Liver (tissue), 9 donors: ENCODE data around the gene EIPR1. TPM values are rescaled to one million over a fixed set of nuclear protein-coding genes. Genes with fewer than 3 reads are reported as not detected.

Source experiments
- DNase-seq: peaks from one replicate; pipeline ENCODE4 v3.0.0-alpha.2; 2017; ENCODE audit warnings: low spot score
- H3K27ac ChIP-seq, 2 donors: one replicate each; pipeline ENCODE4 v1.7.0; 2013; ENCODE audit warnings: inconsistent platforms in 2 of 2, low read length in 2 of 2, control low read depth in 1 of 2, low read depth in 1 of 2, mild to moderate bottlenecking in 1 of 2
- H3K27me3 ChIP-seq, 4 donors: one replicate each; pipeline versions ENCODE4 v1.6.1 to v1.7.0; 2013; ENCODE audit warnings: low read length in 3 of 4, inconsistent platforms in 1 of 4, mild to moderate bottlenecking in 1 of 4, moderate library complexity in 1 of 4; ENCODE audit not compliant: control insufficient read depth in 4 of 4, insufficient read depth in 4 of 4
- H3K36me3 ChIP-seq, 4 donors: one replicate each; pipeline versions ENCODE4 v1.6.1 to v1.7.0; 2013; ENCODE audit warnings: low read length in 3 of 4, mild to moderate bottlenecking in 3 of 4, low read depth in 1 of 4, moderate library complexity in 1 of 4; ENCODE audit not compliant: control insufficient read depth in 4 of 4, insufficient read depth in 3 of 4
- H3K4me1 ChIP-seq, 4 donors: one replicate each; pipeline versions ENCODE4 v1.6.1 to v1.7.0; 2013; ENCODE audit warnings: low read length in 3 of 4, mild to moderate bottlenecking in 3 of 4, moderate library complexity in 1 of 4; ENCODE audit not compliant: control insufficient read depth in 4 of 4, insufficient read depth in 4 of 4
- H3K4me3 ChIP-seq, 3 donors: one replicate each; pipeline versions ENCODE4 v1.6.1 to v1.7.0; 2013; ENCODE audit warnings: low read length in 3 of 3, control low read depth in 1 of 3, low read depth in 1 of 3, mild to moderate bottlenecking in 1 of 3
- H3K9ac ChIP-seq, 2 donors: one replicate each; pipeline ENCODE4 v1.7.0; 2013; ENCODE audit warnings: low read length in 2 of 2, mild to moderate bottlenecking in 2 of 2, moderate library complexity in 2 of 2, control low read depth in 1 of 2, low read depth in 1 of 2
- H3K9me3 ChIP-seq, 4 donors: one replicate each; pipeline versions ENCODE4 v1.6.1 to v1.7.0; 2013; ENCODE audit warnings: low read length in 3 of 4; ENCODE audit not compliant: control insufficient read depth in 4 of 4
- EGR1 ChIP-seq, 2 donors: IDR thresholded peaks; 2 replicates each; pipeline ENCODE4 v1.6.1; 2016 to 2018; ENCODE audit warnings: antibody characterized with exemption in 2 of 2, low read depth in 2 of 2
- FOXA1 ChIP-seq: IDR thresholded peaks from 2 replicates; pipeline ENCODE4 v1.6.1; 2016; ENCODE audit warnings: antibody characterized with exemption
- FOXA2 ChIP-seq: IDR thresholded peaks from 2 replicates; pipeline ENCODE4 v1.6.1; 2016; ENCODE audit warnings: antibody characterized with exemption
- GABPA ChIP-seq, 2 donors: IDR thresholded peaks in 1 of 2; conservative IDR thresholded peaks in 1 of 2; 2 replicates each; pipeline ENCODE4 v1.6.1; 2016; ENCODE audit warnings: antibody characterized with exemption in 2 of 2, mild to moderate bottlenecking in 1 of 2, moderate library complexity in 1 of 2
- HNF4A ChIP-seq, 2 donors: conservative IDR thresholded peaks; 2 replicates each; pipeline ENCODE4 v1.6.1; 2016; ENCODE audit warnings: antibody characterized with exemption in 2 of 2, mild to moderate bottlenecking in 2 of 2
- HNF4G ChIP-seq: IDR thresholded peaks from 2 replicates; pipeline ENCODE4 v1.6.1; 2016; ENCODE audit warnings: antibody characterized with exemption
- JUND ChIP-seq, 2 donors: IDR thresholded peaks; 2 replicates each; pipeline ENCODE4 v1.6.1; 2016; ENCODE audit warnings: antibody characterized with exemption in 2 of 2
- NR2F2 ChIP-seq: IDR thresholded peaks from 2 replicates; pipeline ENCODE4 v1.6.1; 2016; ENCODE audit warnings: antibody characterized with exemption
- RAD21 ChIP-seq, 2 donors: IDR thresholded peaks; 2 replicates each; pipeline ENCODE4 v1.6.1; 2016; ENCODE audit warnings: antibody characterized with exemption in 2 of 2, mild to moderate bottlenecking in 2 of 2
- RXRA ChIP-seq, 2 donors: IDR thresholded peaks; 2 replicates each; pipeline ENCODE4 v1.6.1; 2017 to 2018; ENCODE audit warnings: antibody characterized with exemption in 2 of 2, mild to moderate bottlenecking in 1 of 2
- SP1 ChIP-seq: IDR thresholded peaks from 2 replicates; pipeline ENCODE4 v1.6.1; 2018; ENCODE audit warnings: antibody characterized with exemption, mild to moderate bottlenecking
- TAF1 ChIP-seq: conservative IDR thresholded peaks from 2 replicates; pipeline ENCODE4 v1.6.1; 2016; ENCODE audit warnings: antibody characterized with exemption, mild to moderate bottlenecking
- YY1 ChIP-seq: IDR thresholded peaks from 2 replicates; pipeline ENCODE4 v1.6.1; 2016; ENCODE audit warnings: antibody characterized with exemption, mild to moderate bottlenecking
- WGBS: extraction: QIAGEN DNeasy Blood & Tissue Kit; methylation state at CpG from one replicate; pipeline ENCODE4 v1.1.7; 2013; 5-methylcytosine and 5-hydroxymethylcytosine counted together
- polyA plus RNA-seq, 2 donors: library from polyadenylated mRNA; stranded (reverse) in 1 of 2; unstranded in 1 of 2; fragments of 200-250 nt in 1 of 2; fragments of >200 nt in 1 of 2; fragmentation: Nextera tagmentation in 1 of 2; extraction: Ambion mirVana in 1 of 2; gene quantifications; one replicate each; pipeline versions ENCODE4 v1.2.1 to v1.2.3, GENCODE V29; 2013 to 2015
- total RNA-seq, 2 donors: library from RNA; depleted of rRNA; stranded (reverse); fragments of >200 nt; gene quantifications; one replicate each; pipeline ENCODE4 v1.2.3, GENCODE V29; 2014
- TF ChIP-seq, protein P1 (sequence below): IDR thresholded peaks from 2 replicates; pipeline ENCODE4 v1.6.1; 2016; ENCODE audit warnings: antibody characterized with exemption, mild to moderate bottlenecking
- TF ChIP-seq, protein P2 (sequence below): fragments of 150-350 bp; IDR thresholded peaks from 2 replicates; pipeline ENCODE4 v1.5.1; 2017; ENCODE audit warnings: improper control_type of control experiment, low read depth, low read length; ENCODE audit not compliant: missing input control
- TF ChIP-seq, protein P3 (sequence below): IDR thresholded peaks from 2 replicates; pipeline ENCODE4 v1.6.1; 2016; ENCODE audit warnings: antibody characterized with exemption
- TF ChIP-seq, protein P4 (sequence below): IDR thresholded peaks from 2 replicates; pipeline ENCODE4 v1.6.1; 2016; ENCODE audit warnings: antibody characterized with exemption
- TF ChIP-seq, protein P5 (sequence below): IDR thresholded peaks from 2 replicates; pipeline ENCODE4 v1.6.1; 2016; ENCODE audit warnings: antibody characterized with exemption
- donor health status: healthy.
- donor health status: healthy.
- donor health status: healthy.
- donor health status: healthy.
- donor health status: healthy.

The EIPR1 gene
- total and polyA plus RNA-seq, 4 donors: 7.6 to 12.1 (median 11.4) TPM

DNA sequence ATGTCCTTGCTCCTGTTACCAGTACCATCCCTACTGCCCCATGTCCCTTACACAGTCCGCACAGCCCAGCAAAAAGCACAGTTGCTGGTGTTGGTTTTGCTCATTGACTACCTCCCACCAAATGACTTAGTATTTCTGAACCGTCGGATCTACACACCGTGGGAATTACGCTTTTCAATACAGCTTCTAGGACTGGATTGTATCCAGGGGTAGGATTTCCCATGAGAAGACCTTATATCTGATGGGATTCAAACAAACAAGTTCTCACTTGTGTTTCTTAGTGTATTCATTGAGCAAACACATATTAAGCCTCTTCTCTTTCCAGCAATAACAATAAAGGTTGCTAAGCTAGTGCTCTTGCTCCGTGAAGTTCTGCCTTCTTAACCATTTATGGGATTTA is 27.7 kb upstream of the EIPR1 start:
- Histone ChIP-seq H3K27ac (no peak overlapping the region), H3K4me3 (no peak overlapping the region), H3K4me1 (no peaks in the 10 kb centered on the region), H3K9ac (no peak overlapping the region), H3K27me3 (no peaks in the 10 kb centered on the region), H3K36me3 (peaks cover 6 to 20% (median 9%) of the 10 kb centered on the region in 4 donors), H3K9me3 (no peaks in the 10 kb centered on the region)
- 94% methylated on average over 6 of the region's 6 CpGs for WGBS
- TF ChIP-seq JUND (IDR thresholded peaks at IDR 0.05) (no peak), FOXA1 (no peak), YY1 (no peak), SP1 (no peak), TAF1 (no peak), FOXA2 (no peak), EGR1 (IDR thresholded peaks at IDR 0.05; ENCODE audit: low read depth in 2 of 2) (no peak), RXRA (IDR thresholded peaks at IDR 0.05) (no peak), NR2F2 (no peak)
- TF ChIP-seq, protein P1, sequence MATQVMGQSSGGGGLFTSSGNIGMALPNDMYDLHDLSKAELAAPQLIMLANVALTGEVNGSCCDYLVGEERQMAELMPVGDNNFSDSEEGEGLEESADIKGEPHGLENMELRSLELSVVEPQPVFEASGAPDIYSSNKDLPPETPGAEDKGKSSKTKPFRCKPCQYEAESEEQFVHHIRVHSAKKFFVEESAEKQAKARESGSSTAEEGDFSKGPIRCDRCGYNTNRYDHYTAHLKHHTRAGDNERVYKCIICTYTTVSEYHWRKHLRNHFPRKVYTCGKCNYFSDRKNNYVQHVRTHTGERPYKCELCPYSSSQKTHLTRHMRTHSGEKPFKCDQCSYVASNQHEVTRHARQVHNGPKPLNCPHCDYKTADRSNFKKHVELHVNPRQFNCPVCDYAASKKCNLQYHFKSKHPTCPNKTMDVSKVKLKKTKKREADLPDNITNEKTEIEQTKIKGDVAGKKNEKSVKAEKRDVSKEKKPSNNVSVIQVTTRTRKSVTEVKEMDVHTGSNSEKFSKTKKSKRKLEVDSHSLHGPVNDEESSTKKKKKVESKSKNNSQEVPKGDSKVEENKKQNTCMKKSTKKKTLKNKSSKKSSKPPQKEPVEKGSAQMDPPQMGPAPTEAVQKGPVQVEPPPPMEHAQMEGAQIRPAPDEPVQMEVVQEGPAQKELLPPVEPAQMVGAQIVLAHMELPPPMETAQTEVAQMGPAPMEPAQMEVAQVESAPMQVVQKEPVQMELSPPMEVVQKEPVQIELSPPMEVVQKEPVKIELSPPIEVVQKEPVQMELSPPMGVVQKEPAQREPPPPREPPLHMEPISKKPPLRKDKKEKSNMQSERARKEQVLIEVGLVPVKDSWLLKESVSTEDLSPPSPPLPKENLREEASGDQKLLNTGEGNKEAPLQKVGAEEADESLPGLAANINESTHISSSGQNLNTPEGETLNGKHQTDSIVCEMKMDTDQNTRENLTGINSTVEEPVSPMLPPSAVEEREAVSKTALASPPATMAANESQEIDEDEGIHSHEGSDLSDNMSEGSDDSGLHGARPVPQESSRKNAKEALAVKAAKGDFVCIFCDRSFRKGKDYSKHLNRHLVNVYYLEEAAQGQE: no peak
- TF ChIP-seq, protein P2, sequence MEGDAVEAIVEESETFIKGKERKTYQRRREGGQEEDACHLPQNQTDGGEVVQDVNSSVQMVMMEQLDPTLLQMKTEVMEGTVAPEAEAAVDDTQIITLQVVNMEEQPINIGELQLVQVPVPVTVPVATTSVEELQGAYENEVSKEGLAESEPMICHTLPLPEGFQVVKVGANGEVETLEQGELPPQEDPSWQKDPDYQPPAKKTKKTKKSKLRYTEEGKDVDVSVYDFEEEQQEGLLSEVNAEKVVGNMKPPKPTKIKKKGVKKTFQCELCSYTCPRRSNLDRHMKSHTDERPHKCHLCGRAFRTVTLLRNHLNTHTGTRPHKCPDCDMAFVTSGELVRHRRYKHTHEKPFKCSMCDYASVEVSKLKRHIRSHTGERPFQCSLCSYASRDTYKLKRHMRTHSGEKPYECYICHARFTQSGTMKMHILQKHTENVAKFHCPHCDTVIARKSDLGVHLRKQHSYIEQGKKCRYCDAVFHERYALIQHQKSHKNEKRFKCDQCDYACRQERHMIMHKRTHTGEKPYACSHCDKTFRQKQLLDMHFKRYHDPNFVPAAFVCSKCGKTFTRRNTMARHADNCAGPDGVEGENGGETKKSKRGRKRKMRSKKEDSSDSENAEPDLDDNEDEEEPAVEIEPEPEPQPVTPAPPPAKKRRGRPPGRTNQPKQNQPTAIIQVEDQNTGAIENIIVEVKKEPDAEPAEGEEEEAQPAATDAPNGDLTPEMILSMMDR: no peak
- no peak for DNase-seq

DNA sequence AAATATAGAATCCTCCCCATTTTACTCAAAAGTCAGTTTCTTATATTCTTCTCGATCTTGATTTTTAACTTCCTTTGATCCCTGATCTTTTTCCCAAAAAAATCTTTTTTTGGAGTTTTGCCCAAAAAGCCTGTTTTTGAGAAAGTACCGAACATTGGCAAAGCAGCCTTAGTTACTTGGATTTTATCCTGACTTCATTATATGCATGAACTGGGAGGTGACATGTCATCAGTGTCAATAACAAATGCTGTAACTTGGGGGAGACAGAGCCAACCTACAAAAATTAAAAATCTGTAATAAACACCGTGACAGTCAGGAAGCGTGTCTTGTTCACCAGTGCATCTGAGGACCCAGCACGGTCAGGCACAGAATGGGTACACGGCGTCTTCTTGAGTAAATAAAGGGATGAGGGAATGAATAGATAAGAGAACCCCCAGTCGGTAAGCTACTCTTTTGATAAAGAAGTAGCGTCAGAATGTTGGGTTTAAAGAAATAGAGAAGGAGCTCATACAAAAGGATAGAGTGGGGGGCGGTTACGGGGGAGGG is 26.8 kb upstream of the EIPR1 start:
- Histone ChIP-seq H3K9ac (no peak overlapping the region), H3K4me3 (no peak overlapping the region), H3K4me1 (no peaks in the 10 kb centered on the region), H3K9me3 (no peaks in the 10 kb centered on the region), H3K36me3 (peaks cover 6 to 20% (median 9%) of the 10 kb centered on the region in 4 donors), H3K27ac (no peak overlapping the region), H3K27me3 (no peaks in the 10 kb centered on the region)
- DNase-seq: no peak
- WGBS: 93% methylated on average over 11 of the region's 11 CpGs
- TF ChIP-seq GABPA (IDR thresholded peaks at IDR 0.05 in 1 of 2, conservative IDR thresholded peaks at IDR 0.05 in 1 of 2) (no peak), FOXA1 (no peak), HNF4G (no peak), HNF4A (conservative IDR thresholded peaks at IDR 0.05) (no peak), RXRA (IDR thresholded peaks at IDR 0.05) (no peak), YY1 (no peak), JUND (IDR thresholded peaks at IDR 0.05) (no peak), EGR1 (IDR thresholded peaks at IDR 0.05; ENCODE audit: low read depth in 2 of 2) (no peak), NR2F2 (no peak), RAD21 (IDR thresholded peaks at IDR 0.05) (no peak), TAF1 (no peak), SP1 (no peak)
- TF ChIP-seq, protein P1: no peak
- TF ChIP-seq, protein P3, sequence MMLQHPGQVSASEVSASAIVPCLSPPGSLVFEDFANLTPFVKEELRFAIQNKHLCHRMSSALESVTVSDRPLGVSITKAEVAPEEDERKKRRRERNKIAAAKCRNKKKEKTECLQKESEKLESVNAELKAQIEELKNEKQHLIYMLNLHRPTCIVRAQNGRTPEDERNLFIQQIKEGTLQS: no peak
- TF ChIP-seq, protein P4, sequence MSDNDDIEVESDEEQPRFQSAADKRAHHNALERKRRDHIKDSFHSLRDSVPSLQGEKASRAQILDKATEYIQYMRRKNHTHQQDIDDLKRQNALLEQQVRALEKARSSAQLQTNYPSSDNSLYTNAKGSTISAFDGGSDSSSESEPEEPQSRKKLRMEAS: no peak
- TF ChIP-seq, protein P2: no peak
- TF ChIP-seq, protein P5, sequence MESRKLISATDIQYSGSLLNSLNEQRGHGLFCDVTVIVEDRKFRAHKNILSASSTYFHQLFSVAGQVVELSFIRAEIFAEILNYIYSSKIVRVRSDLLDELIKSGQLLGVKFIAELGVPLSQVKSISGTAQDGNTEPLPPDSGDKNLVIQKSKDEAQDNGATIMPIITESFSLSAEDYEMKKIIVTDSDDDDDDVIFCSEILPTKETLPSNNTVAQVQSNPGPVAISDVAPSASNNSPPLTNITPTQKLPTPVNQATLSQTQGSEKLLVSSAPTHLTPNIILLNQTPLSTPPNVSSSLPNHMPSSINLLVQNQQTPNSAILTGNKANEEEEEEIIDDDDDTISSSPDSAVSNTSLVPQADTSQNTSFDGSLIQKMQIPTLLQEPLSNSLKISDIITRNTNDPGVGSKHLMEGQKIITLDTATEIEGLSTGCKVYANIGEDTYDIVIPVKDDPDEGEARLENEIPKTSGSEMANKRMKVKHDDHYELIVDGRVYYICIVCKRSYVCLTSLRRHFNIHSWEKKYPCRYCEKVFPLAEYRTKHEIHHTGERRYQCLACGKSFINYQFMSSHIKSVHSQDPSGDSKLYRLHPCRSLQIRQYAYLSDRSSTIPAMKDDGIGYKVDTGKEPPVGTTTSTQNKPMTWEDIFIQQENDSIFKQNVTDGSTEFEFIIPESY: no peak
